ENCODE measurements around the gene CSF3.

The CSF3 gene

DNA sequence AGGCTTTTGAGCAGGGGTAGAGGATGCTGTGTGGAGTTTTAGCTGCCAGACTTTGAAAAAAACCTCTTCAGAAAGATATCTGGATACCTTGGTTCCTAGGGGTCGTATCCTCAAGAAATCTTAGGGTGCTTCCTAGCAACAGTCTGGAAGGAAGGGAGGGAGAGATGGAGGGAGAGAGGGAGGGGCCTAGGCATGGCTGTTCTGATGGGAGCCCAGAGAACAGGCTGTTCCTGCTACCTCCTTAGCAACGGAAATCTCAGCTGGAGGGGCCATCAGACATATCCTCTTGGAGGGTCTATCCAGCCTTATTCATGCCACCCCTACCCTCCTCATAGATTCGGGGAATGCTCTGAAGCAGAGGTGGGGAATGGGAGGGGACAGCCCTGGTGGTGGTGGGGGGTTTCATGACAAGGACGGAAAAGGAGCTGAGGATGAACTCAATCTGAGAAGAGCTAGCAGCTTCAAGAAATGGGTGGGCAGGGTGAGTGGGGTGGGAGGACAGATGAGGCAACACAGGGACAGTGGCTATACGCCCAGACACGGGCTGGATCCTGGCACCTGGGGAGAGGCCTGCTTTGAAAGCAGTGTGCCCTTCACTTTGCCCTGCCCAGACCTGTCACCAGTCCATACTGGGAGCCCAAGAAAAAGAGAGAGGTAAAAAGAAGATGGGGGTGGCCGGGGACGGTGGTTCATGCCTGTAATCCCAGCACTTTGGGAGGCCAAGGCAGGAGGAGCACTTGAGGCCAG lies 44.7 kb downstream of the CSF3 start:
- DNase-seq (ENCODE audit: extremely low read depth in 1 of 2, low read depth in 1 of 2) = no peak

- DNase-seq (ENCODE audit: extremely low read depth in 1 of 2, low read depth in 1 of 2) = no peak
Observed at GRCh38 chr17:40060887-40061608, 45.8 kb downstream of the CSF3 start.

DNA sequence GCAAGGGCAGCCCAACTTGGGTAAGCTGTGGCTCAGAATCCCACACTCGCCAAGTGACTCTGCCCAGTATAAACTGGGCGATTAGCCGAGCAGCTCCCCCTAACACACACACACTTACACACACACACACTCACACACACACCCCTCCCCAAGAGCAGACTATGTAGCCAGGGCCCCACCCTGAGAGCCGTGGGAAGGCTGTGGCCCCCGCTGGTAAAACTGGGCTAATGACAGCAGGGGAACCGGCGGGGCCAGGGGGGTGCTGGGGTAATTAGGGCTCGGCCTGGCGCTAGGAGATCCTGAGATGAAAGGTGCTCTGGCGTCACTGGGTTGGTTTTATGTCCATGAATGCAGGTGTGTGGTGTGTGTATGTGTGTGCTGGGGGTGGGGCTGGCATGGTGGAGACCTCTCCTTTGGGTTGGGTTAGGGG lies 46.4 kb downstream of the CSF3 start:
- DNase-seq (ENCODE audit: extremely low read depth in 1 of 2, low read depth in 1 of 2) = no peak

GRCh38 chr17:40062329-40063186 lies 47.3 kb downstream of the CSF3 start, which contains the start of gene THRA:
TSS of gene THRA (plus strand) at chr17:40062965. CDS start at chr17:40074489, 11,524 bp downstream.
- peak; percentile 30 to 45 for DNase-seq (ENCODE audit: extremely low read depth in 1 of 2, low read depth in 1 of 2)

- no peak for DNase-seq (ENCODE audit: extremely low read depth in 1 of 2, low read depth in 1 of 2)
Observed at GRCh38 chr17:40063187-40063771, 48.0 kb downstream of the CSF3 start.

- no peak for DNase-seq (ENCODE audit: extremely low read depth in 1 of 2, low read depth in 1 of 2)
Observed at GRCh38 chr17:40063901-40064531, 48.8 kb downstream of the CSF3 start.

DNA sequence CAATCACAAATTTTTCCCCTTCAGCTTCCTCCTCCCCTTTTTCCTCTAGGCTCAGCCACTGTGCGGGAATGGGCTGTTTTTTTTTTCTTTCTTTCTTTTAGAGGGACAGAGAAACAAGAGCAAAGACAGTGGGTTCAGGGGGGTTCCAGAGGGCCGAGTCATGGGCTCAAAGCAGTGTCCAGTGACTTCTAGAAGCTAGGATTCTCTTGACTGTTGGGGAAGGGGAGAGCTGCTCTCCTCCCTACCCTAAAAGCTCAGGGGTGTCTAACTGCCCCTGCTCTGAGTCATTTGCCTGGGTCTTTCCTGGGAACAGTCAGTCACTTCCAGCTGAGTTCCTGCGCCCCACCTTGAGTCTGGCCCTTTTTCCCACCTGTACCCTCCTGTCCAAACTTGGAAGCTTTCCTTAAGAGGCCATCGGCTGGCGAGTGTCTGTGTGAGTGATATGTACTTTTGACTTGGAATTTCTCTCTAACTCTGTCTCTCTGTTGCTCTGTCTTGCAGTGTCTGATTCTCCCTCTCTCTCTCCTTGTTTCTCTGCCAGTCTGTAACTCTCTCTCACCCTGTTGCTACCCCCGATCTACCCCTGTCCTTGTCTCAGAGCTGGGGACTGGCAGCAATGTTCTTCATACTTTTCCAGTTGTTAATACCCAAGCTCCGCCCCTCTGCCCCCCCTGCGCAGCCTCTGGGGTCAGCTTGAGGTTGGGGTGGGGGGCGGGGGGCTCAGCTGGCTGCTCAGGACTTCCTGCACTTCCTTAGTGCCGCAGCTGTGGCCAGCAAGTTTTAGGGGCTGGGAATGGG lies 49.9 kb downstream of the CSF3 start:
- DNase-seq (ENCODE audit: extremely low read depth in 1 of 2, low read depth in 1 of 2) = no peak

DNA sequence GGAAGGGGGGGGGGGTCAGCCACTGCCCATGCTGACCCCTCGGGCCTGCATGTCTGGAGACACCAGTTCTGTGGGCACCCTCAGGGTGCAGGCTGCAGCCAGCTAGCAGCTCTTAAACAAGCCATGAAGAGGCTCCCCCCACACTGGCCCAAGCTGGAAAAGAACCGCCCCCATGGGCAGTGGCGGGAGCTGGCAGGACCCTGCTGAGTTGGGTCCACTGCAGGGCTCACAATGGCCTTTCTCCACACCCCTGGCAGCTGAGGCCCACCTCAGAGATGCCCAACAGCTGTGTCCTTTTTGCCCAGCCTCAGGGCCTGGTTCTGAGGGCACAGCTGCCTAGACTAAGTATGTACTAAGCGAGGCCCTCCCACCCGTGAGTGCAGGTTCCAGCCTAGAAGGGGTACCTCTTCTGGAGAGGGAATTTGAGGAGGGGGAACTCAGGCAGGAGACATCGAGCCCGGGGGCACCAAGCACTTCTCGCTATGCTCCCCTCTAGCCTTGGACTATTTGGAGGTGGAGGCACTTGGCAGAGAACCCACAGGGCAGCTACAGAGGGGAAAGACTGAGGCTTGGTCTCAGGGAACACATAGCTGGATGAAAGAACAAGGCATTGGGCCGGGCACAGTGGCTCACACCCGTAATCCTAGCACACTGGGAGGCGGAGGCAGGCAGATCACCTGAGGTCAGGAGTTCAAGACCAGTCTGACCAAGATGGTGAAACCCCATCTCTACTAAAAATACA lies 50.7 kb downstream of the CSF3 start:
- DNase-seq (ENCODE audit: extremely low read depth in 1 of 2, low read depth in 1 of 2) = no peak

Data from stimulated activated CD8-positive, alpha-beta memory T cell treated with anti-CD3 and anti-CD28 coated beads, Interleukin-7, amount 100 ng/mL, for 48 hours (primary cell).